Activated naive CD4-positive, alpha-beta T cell treated with anti-CD3 and anti-CD28 coated beads, Interleukin-2, amount 10 ng/mL, durations not matched to agents 7 days and 5 days (primary cell): ENCODE data around the gene SH3RF2.
"Not testable (repeated sequence)": the region's sequence is repeated elsewhere in the genome, so short reads cannot be mapped to it uniquely, and the experiment has no call there.

Source experiments
- CTCF ChIA-PET: fragments of 350-600 bp; sonication (Branson Sonifier 250); formaldehyde crosslinking; loops from one replicate; lab custom pipeline; 2021; ENCODE audit warnings: antibody characterized with exemption; lab: Charles Lee
- DNase-seq: peaks from one replicate; pipeline ENCODE4 v3.0.0-alpha.2; 2020
- H3K27ac Mint-ChIP-seq: one replicate; pipeline ENCODE4 v1.8.0; 2021; ENCODE audit warnings: mild to moderate bottlenecking, moderate library complexity, mixed read lengths
- H3K27me3 Mint-ChIP-seq: one replicate; pipeline ENCODE4 v1.8.0; 2021; ENCODE audit warnings: mild to moderate bottlenecking, mixed read lengths
- H3K36me3 Mint-ChIP-seq: one replicate; pipeline ENCODE4 v1.8.0; 2021; ENCODE audit warnings: mixed read lengths
- H3K4me1 Mint-ChIP-seq: one replicate; pipeline ENCODE4 v1.8.0; 2021; ENCODE audit warnings: mixed read lengths
- H3K4me3 Mint-ChIP-seq: one replicate; pipeline ENCODE4 v1.8.0; 2021; ENCODE audit warnings: mild to moderate bottlenecking, moderate library complexity, mixed read lengths
- H3K9me3 Mint-ChIP-seq: one replicate; pipeline ENCODE4 v1.8.0; 2021; ENCODE audit warnings: mixed read lengths

Gene SH3RF2

GRCh38 chr5:145948047-145948446 is 11.7 kb downstream of the SH3RF2 start:
- H3K36me3 Mint-ChIP-seq: no peaks in the 10 kb centered on the region
- peaks cover 17% of the 10 kb centered on the region for H3K4me1 Mint-ChIP-seq
- DNase-seq: no peak
- no peak overlapping the region for H3K27ac Mint-ChIP-seq
- H3K9me3 Mint-ChIP-seq: no peaks in the 10 kb centered on the region
- CTCF ChIA-PET: no interaction called here
- H3K4me3 Mint-ChIP-seq: no peak overlapping the region
- peaks cover 29% of the 10 kb centered on the region for H3K27me3 Mint-ChIP-seq

- Mint-ChIP-seq H3K9me3 (no peaks in the 10 kb centered on the region), H3K27ac (no peak overlapping the region), H3K4me3 (no peak overlapping the region), H3K4me1 (peaks cover 17% of the 10 kb centered on the region), H3K27me3 (peaks cover 32% of the 10 kb centered on the region), H3K36me3 (no peaks in the 10 kb centered on the region)
- CTCF ChIA-PET: no interaction called here
- no peak for DNase-seq
These were observed 12.5 kb downstream of the SH3RF2 start for GRCh38 chr5:145948921-145949320.

- H3K4me1 Mint-ChIP-seq: peaks cover 17% of the 10 kb centered on the region
- H3K27ac Mint-ChIP-seq: no peak overlapping the region
- H3K4me3 Mint-ChIP-seq: no peak overlapping the region
- CTCF ChIA-PET: no interaction called here
- no peaks in the 10 kb centered on the region for H3K9me3 Mint-ChIP-seq
- no peaks in the 10 kb centered on the region for H3K36me3 Mint-ChIP-seq
- DNase-seq: no peak
- H3K27me3 Mint-ChIP-seq: peaks cover 32% of the 10 kb centered on the region
These were observed 13.1 kb downstream of the SH3RF2 start for GRCh38 chr5:145949474-145949873.

GRCh38 chr5:145951071-145951470 is 14.7 kb downstream of the SH3RF2 start:
- Mint-ChIP-seq H3K36me3 (no peaks in the 10 kb centered on the region), H3K27ac (no peak overlapping the region), H3K9me3 (no peaks in the 10 kb centered on the region), H3K4me1 (peaks cover 9% of the 10 kb centered on the region), H3K27me3 (peaks cover 28% of the 10 kb centered on the region), H3K4me3 (no peak overlapping the region)
- CTCF ChIA-PET: no interaction called here
- DNase-seq: no peak

- Mint-ChIP-seq H3K27ac (no peak overlapping the region), H3K9me3 (no peaks in the 10 kb centered on the region), H3K27me3 (peaks cover 28% of the 10 kb centered on the region), H3K4me1 (no peaks in the 10 kb centered on the region), H3K36me3 (no peaks in the 10 kb centered on the region), H3K4me3 (no peak overlapping the region)
- CTCF ChIA-PET: no interaction called here
- DNase-seq: no peak
These were observed 16.8 kb downstream of the SH3RF2 start for GRCh38 chr5:145953202-145953601.

- H3K9me3 Mint-ChIP-seq, H3K4me3 Mint-ChIP-seq, CTCF ChIA-PET, H3K4me1 Mint-ChIP-seq, DNase-seq, H3K36me3 Mint-ChIP-seq, H3K27ac Mint-ChIP-seq: not testable (repeated sequence)
- H3K27me3 Mint-ChIP-seq: peaks cover 18% of the 10 kb centered on the region
These were observed 17.8 kb downstream of the SH3RF2 start for GRCh38 chr5:145954140-145954539.

- CTCF ChIA-PET: no interaction called here
- Mint-ChIP-seq H3K27me3 (peaks cover 7% of the 10 kb centered on the region), H3K4me3 (no peak overlapping the region), H3K4me1 (no peaks in the 10 kb centered on the region), H3K9me3 (no peaks in the 10 kb centered on the region), H3K36me3 (no peaks in the 10 kb centered on the region), H3K27ac (no peak overlapping the region)
- DNase-seq: no peak
These were observed 21.0 kb downstream of the SH3RF2 start for GRCh38 chr5:145957388-145957787.

GRCh38 chr5:145958436-145958835 is 22.1 kb downstream of the SH3RF2 start:
- CTCF ChIA-PET: no interaction called here
- Mint-ChIP-seq H3K9me3 (no peaks in the 10 kb centered on the region), H3K4me1 (no peaks in the 10 kb centered on the region), H3K36me3 (no peaks in the 10 kb centered on the region), H3K27me3 (peaks cover 3% of the 10 kb centered on the region), H3K4me3 (no peak overlapping the region), H3K27ac (no peak overlapping the region)
- DNase-seq: no peak

- CTCF ChIA-PET: no interaction called here
- Mint-ChIP-seq H3K4me1 (no peaks in the 10 kb centered on the region), H3K4me3 (no peak overlapping the region), H3K9me3 (no peaks in the 10 kb centered on the region), H3K36me3 (no peaks in the 10 kb centered on the region), H3K27me3 (peaks cover 3% of the 10 kb centered on the region), H3K27ac (no peak overlapping the region)
- DNase-seq: no peak
These were observed 23.8 kb downstream of the SH3RF2 start for GRCh38 chr5:145960166-145960565.

- Mint-ChIP-seq H3K4me1 (no peaks in the 10 kb centered on the region), H3K27me3 (peaks cover 3% of the 10 kb centered on the region), H3K36me3 (no peaks in the 10 kb centered on the region), H3K9me3 (no peaks in the 10 kb centered on the region), H3K4me3 (no peak overlapping the region), H3K27ac (no peak overlapping the region)
- CTCF ChIA-PET: no interaction called here
- no peak for DNase-seq
These were observed 24.6 kb downstream of the SH3RF2 start for GRCh38 chr5:145960848-145961600.

- peaks cover 3% of the 10 kb centered on the region for H3K27me3 Mint-ChIP-seq
- no peak overlapping the region for H3K27ac Mint-ChIP-seq
- H3K4me1 Mint-ChIP-seq: no peaks in the 10 kb centered on the region
- CTCF ChIA-PET: no interaction called here
- no peak overlapping the region for H3K4me3 Mint-ChIP-seq
- no peak for DNase-seq
- H3K36me3 Mint-ChIP-seq: no peaks in the 10 kb centered on the region
- no peaks in the 10 kb centered on the region for H3K9me3 Mint-ChIP-seq
These were observed 25.6 kb downstream of the SH3RF2 start for GRCh38 chr5:145962001-145962400.

GRCh38 chr5:145964008-145964407 is 27.6 kb downstream of the SH3RF2 start:
- H3K9me3 Mint-ChIP-seq, H3K27ac Mint-ChIP-seq, CTCF ChIA-PET, H3K36me3 Mint-ChIP-seq, H3K27me3 Mint-ChIP-seq, DNase-seq, H3K4me1 Mint-ChIP-seq, H3K4me3 Mint-ChIP-seq: not testable (repeated sequence)

GRCh38 chr5:145965804-145966203 is 29.4 kb downstream of the SH3RF2 start:
- no peak overlapping the region for H3K4me3 Mint-ChIP-seq
- no peak overlapping the region for H3K27ac Mint-ChIP-seq
- peaks cover 3% of the 10 kb centered on the region for H3K27me3 Mint-ChIP-seq
- CTCF ChIA-PET: no interaction called here
- no peaks in the 10 kb centered on the region for H3K9me3 Mint-ChIP-seq
- DNase-seq: no peak
- no peaks in the 10 kb centered on the region for H3K4me1 Mint-ChIP-seq
- H3K36me3 Mint-ChIP-seq: no peaks in the 10 kb centered on the region

GRCh38 chr5:145967296-145967695 is 30.9 kb downstream of the SH3RF2 start:
- Mint-ChIP-seq H3K9me3 (no peaks in the 10 kb centered on the region), H3K4me1 (no peaks in the 10 kb centered on the region), H3K27ac (no peak overlapping the region), H3K4me3 (no peak overlapping the region), H3K36me3 (no peaks in the 10 kb centered on the region), H3K27me3 (peaks cover under 1% of the 10 kb centered on the region)
- CTCF ChIA-PET: no interaction called here
- DNase-seq: no peak

- Mint-ChIP-seq H3K9me3 (no peaks in the 10 kb centered on the region), H3K27ac (no peak overlapping the region), H3K27me3 (peaks cover 4% of the 10 kb centered on the region), H3K36me3 (no peaks in the 10 kb centered on the region), H3K4me1 (no peaks in the 10 kb centered on the region), H3K4me3 (no peak overlapping the region)
- CTCF ChIA-PET: no interaction called here
- no peak for DNase-seq
These were observed 32.8 kb downstream of the SH3RF2 start for GRCh38 chr5:145968970-145969713.
